Adipocyte (in vitro differentiated cells): ENCODE data around the gene DRGX.

Source experiments
- DNase-seq: peaks from one replicate; pipeline ENCODE4 v3.0.0-alpha.2; 2015; ENCODE audit warnings: low read depth
- H3K27me3 ChIP-seq: replicated peaks from 2 replicates; pipeline ENCODE4 v1.7.0; 2013; ENCODE audit warnings: mild to moderate bottlenecking, low read length, moderate library complexity; ENCODE audit not compliant: control insufficient read depth, insufficient read depth
- H3K36me3 ChIP-seq: 2 replicates; pipeline ENCODE4 v1.7.0; 2013; ENCODE audit warnings: low read length, mild to moderate bottlenecking, moderate library complexity; ENCODE audit not compliant: control insufficient read depth, insufficient read depth, severe bottlenecking
- H3K4me1 ChIP-seq: 2 replicates; pipeline ENCODE4 v1.7.0; 2013; ENCODE audit warnings: mild to moderate bottlenecking, low read length, moderate library complexity; ENCODE audit not compliant: control insufficient read depth, insufficient read depth
- H3K4me3 ChIP-seq: 2 replicates; pipeline ENCODE4 v1.7.0; 2013; ENCODE audit warnings: mild to moderate bottlenecking, low read length, moderate library complexity
- H3K9ac ChIP-seq: 2 replicates; pipeline ENCODE4 v1.7.0; 2013; ENCODE audit warnings: mild to moderate bottlenecking, low read length, moderate library complexity
- H3K9me3 ChIP-seq: 2 replicates; pipeline ENCODE4 v1.7.0; 2013; ENCODE audit warnings: mild to moderate bottlenecking, low read length, moderate library complexity; ENCODE audit not compliant: control insufficient read depth

Gene DRGX

DNA sequence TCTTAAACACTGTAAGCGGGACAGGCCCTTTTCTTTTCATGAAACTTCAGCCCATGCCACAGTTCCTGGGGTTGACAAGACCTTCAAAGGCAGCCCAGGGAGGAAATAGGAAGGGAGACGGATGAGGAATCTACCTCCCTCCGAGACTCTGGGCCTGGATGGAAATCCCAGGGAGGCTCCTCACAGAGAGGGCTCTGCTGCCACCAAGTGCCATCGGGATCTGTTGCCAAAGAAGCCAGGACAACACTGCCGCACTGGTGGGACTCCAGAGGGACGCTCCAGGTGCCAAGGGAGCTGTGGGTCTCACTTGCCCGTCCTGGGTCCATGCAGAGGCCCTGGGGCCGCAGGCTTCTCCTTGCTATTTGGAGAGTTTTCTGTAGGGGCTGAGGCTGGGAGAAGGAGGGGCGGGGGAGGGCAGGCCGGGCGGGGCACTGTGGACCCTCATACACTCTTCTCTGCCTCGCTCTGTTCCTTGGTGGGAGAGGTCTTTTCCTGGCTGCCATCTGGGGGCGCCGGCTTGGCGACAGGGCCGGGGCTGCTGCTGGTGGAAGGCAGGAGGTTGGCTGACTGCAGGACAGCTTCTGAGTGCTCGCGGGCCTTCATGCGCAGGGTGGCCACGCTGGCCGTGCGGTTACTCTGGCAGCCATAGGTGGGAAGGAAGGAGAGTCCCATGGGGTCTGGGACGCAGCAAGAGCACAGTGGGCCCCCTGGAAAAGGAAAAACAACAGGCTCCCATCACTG, 30.0 kb downstream of the DRGX start:
- Histone ChIP-seq H3K4me1 (peaks cover under 1% of the 10 kb centered on the region), H3K9me3 (no peaks in the 10 kb centered on the region), H3K9ac (no peak overlapping the region), H3K27me3 (peaks cover 27% of the 10 kb centered on the region), H3K4me3 (no peak overlapping the region), H3K36me3 (no peaks in the 10 kb centered on the region)
- DNase-seq, result no peak

- Histone ChIP-seq H3K27me3 (peaks cover 21% of the 10 kb centered on the region), H3K4me1 (peaks cover 6% of the 10 kb centered on the region), H3K4me3 (no peak overlapping the region), H3K9ac (no peak overlapping the region), H3K9me3 (no peaks in the 10 kb centered on the region), H3K36me3 (no peaks in the 10 kb centered on the region)
- DNase-seq, result no peak
Observed at GRCh38 chr10:49365275-49365674, 30.6 kb downstream of the DRGX start.

- no peak overlapping the region for H3K4me3 ChIP-seq
- peaks cover 21% of the 10 kb centered on the region for H3K27me3 ChIP-seq
- no peaks in the 10 kb centered on the region for H3K36me3 ChIP-seq
- DNase-seq, result no peak
- H3K9ac ChIP-seq, result no peak overlapping the region
- H3K4me1 ChIP-seq, result peaks cover 11% of the 10 kb centered on the region
- H3K9me3 ChIP-seq, result no peaks in the 10 kb centered on the region
Observed at GRCh38 chr10:49364747-49365146, 31.1 kb downstream of the DRGX start.

DNA sequence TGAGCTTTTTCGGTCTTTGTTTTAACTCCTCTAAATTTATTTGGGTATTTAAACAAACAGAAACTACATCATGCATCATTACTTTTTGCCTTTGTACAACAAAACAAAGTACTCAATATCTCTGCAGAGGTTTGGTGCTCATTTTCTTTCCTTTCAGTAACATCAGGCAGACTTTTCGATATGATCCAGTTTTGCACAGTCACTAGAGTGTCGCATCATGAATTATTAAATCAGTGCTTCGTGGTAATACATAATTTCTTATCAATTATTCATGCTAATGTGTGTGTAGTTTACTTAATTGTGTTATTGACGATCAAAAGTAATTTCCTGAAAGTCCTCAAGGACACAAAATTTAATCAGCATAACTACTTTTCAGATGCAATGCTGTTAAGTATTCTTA, 31.8 kb downstream of the DRGX start:
- Histone ChIP-seq H3K36me3 (no peaks in the 10 kb centered on the region), H3K27me3 (peaks cover 18% of the 10 kb centered on the region), H3K9me3 (no peaks in the 10 kb centered on the region), H3K9ac (no peak overlapping the region), H3K4me3 (no peak overlapping the region), H3K4me1 (peaks cover 15% of the 10 kb centered on the region)
- DNase-seq, result no peak

- H3K9me3 ChIP-seq, result no peaks in the 10 kb centered on the region
- no peaks in the 10 kb centered on the region for H3K36me3 ChIP-seq
- no peak overlapping the region for H3K9ac ChIP-seq
- H3K4me3 ChIP-seq, result no peak overlapping the region
- peaks cover 13% of the 10 kb centered on the region for H3K27me3 ChIP-seq
- DNase-seq, result no peak
- H3K4me1 ChIP-seq, result peaks cover 16% of the 10 kb centered on the region
Observed at GRCh38 chr10:49363309-49364031, 32.4 kb downstream of the DRGX start.

GRCh38 chr10:49362596-49363260, 33.2 kb downstream of the DRGX start:
- no peak for DNase-seq
- Histone ChIP-seq H3K9ac (no peak overlapping the region), H3K27me3 (peaks cover 10% of the 10 kb centered on the region), H3K4me3 (no peak overlapping the region), H3K36me3 (no peaks in the 10 kb centered on the region), H3K9me3 (no peaks in the 10 kb centered on the region), H3K4me1 (peaks cover 19% of the 10 kb centered on the region)

GRCh38 chr10:49361735-49362568, 33.9 kb downstream of the DRGX start:
- Histone ChIP-seq H3K27me3 (peaks cover 10% of the 10 kb centered on the region), H3K36me3 (no peaks in the 10 kb centered on the region), H3K4me3 (no peak overlapping the region), H3K9me3 (peaks cover 2% of the 10 kb centered on the region), H3K9ac (no peak overlapping the region), H3K4me1 (peaks cover 19% of the 10 kb centered on the region)
- no peak for DNase-seq

- no peaks in the 10 kb centered on the region for H3K36me3 ChIP-seq
- peaks cover 2% of the 10 kb centered on the region for H3K9me3 ChIP-seq
- DNase-seq, result no peak
- H3K9ac ChIP-seq, result no peak overlapping the region
- H3K27me3 ChIP-seq, result peaks cover 5% of the 10 kb centered on the region
- no peak overlapping the region for H3K4me3 ChIP-seq
- H3K4me1 ChIP-seq, result peaks cover 19% of the 10 kb centered on the region
Observed at GRCh38 chr10:49361178-49361554, 34.7 kb downstream of the DRGX start.

DNA sequence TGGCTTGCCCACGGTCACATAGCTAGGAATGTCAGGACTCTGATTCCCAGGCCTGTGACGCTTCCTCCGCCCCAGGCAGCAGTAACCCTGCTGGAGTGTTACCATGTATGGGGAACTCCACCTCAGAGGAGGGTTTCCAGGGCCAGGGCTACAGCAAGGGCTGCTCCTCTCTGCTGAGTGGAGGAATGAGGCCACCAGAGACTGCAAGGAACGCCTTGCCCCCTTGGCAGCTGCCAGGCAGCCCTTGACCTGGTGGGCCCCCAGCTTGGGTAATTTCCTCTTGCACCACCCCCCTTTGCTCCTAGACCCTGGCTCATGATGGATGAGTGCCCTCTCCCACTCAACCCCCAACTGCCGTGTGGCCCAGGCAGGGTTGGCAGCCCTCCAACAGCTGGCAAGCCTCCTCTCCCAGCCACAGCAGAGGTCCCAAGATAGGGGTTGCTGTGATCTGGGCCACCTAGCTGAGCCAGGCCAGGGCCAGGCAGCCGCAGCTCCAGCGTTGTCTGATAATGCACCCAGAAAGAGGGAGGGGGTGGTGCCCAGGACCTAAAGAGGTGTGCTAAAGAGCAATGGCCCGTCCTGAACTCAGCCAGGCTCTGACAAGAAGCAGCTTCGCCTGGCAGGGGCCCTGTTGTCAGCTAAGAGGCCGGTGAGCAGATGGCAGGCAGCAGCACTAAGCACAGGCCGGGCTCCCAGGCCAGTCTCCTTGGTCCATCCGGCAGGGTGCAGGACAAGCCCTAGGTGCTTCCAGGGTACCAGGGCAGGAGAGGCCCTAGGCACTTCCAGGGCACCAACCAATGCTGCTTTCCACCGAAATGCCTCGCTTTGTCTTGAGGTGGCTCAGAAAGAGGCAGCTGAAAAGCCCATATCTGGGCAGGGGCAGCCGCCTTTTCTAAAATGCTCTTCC, 35.4 kb downstream of the DRGX start:
- peak overlapping the region; percentile 53 for H3K9ac ChIP-seq
- H3K27me3 ChIP-seq, result peaks cover 5% of the 10 kb centered on the region
- H3K4me3 ChIP-seq, result no peak overlapping the region
- peaks cover 19% of the 10 kb centered on the region for H3K4me1 ChIP-seq
- no peak for DNase-seq
- peaks cover 2% of the 10 kb centered on the region for H3K9me3 ChIP-seq
- no peaks in the 10 kb centered on the region for H3K36me3 ChIP-seq
